MV-4-11 (cell line): Measurements from ENCODE around the gene ETFB.

Experiments
- DNase-seq: peaks from one replicate; lab custom pipeline; 2025; lab: John Stamatoyannopoulos, UW

ETFB gene

GRCh38 chr19:51372649-51373504, 6.7 kb upstream of the ETFB start, which contains the start of gene NKG7:
Gene NKG7 (minus strand): TSS chr19:51372654. CDS start chr19:51372535, 119 bp downstream.
- peak; percentile 99 for DNase-seq

DNA sequence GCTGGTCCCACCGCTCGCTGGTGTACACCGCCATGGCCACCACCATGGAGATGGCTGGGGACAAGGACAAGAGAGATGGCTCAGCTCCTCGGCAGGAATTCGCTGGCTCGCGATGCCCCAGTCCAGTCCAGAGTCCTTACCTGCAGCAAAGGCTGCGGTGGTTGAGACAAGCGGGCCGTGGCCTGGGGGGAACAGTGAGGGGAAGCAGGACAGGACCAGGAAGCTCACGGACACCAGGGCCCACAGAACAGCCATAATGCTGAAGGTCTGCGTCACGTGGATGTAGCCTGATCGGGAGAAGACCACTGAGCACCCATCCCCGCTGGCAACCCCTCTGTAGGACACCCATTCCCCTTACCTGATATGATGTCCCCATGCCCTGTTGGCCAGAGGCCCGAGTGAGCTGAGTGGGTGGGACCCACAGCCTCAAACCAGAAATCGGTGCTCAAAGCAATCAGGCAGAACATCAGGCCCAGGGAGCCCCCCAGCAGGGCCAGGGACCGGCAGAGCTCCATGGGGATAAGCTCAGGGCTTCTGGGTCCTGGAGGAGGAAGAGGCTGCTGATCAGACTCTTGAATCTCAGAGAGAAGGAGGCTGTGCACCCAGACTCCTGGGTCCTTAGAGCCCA, 5.9 kb upstream of the ETFB start:
- DNase-seq = no peak

- no peak for DNase-seq
Measured at GRCh38 chr19:51371186-51371690, 5.0 kb upstream of the ETFB start.

GRCh38 chr19:51370230-51370629, 4.0 kb upstream of the ETFB start:
- DNase-seq = no peak

DNA sequence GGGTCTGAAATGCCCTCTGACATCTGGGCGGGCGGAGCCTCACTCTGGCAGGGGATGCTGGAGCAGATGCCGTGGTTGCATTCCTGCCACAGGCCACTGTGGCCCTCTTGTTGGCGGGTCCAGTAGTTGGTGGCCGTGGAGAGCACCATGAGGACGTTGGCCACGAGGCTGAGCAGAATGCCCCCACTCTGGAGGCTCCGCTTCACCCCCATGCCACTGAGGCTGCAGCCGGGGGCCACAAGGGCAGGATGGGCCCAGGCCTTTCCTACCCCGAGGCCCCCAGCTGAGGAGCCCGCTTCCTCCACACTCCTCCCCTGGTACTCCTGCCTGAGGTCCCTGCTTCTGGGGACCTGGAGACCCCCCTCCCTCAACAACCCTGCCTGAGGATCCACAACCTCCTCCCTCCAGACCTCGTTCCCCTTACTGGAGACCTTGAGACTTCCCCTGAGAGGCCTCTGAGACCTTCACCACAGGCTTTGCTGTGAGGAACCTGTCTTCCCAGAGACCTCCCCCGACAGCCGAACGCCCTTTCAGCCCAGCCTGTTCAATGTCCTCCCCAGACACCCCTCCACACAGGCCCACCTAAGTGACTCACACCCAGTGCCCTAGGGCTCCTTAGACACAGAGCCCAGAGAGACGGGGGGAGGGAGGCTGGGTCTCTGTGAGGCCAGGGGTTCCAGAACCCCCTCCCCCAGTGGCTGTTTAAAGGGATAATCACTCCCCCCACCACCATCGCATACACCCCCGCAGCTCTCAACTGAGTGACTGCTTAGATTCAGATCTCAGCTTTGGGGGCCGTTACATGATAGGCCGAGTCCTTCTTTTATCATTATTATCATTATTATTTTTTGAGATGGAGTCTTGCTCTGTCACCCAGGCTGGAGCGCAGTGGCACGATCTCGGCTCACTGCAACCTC, 2.4 kb upstream of the ETFB start, which contains the start of gene CLDND2:
Gene CLDND2, minus strand, starts transcription at position 638 of the 917 bp plus-strand sequence. Its CDS starts 426 bp downstream, at position 212.
- peak; percentile 27 for DNase-seq

DNA sequence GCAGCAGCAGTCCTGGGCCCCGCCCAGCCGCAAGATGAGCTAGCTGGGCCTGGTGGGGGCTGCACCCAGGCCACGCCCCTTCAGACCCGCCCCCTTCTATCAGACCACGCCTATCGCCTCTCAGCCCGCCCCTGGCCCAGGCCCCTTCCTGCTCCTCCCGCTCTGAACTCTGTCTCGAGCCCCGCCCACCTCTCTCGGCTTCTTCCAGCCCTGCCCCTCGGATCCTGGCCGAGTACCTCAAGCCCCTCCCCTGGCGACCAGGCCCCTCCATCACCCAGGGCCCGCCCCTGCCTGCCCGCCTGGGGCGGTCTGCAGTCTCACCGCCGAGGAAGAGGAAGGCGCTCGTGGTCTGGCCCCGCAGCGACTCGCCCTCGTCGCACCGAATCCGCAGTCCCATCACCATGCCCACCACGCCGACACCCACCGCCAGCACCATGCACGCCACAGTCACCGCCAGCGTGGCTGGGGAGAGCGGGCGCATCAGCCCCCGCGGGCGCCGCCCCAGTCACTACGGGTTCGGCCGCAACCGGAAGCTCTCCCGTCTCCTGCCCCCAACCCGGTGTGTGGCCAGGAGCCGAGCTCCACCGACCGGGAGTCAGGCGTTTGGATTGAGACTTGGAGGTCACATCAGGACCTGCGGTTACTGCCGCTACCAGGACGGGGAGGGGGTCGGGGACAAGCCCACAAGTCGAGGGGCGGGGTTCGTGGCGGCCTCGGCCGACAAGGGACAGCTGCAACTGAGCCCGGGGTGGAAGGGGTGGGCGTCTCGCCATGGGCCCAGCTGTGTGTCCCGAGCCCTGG, 1.6 kb upstream of the ETFB start:
- DNase-seq = peak; percentile 99

DNA sequence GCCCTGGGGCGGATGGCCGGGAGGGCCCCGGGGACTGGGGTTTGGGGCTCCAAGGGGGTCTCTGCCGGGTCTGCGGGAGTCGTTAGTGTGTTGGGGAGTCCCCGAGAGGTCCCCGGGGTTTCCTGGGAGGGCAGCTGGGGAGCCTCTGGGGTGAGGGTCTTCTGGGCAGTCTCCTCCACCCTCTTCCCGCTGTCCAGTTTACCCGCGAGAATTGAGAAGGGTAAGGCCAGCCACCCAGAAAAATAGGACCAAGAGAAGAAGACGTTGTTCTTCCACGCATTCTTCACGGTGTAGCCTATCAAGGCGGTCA, 1.0 kb upstream of the ETFB start:
- DNase-seq = no peak

DNA sequence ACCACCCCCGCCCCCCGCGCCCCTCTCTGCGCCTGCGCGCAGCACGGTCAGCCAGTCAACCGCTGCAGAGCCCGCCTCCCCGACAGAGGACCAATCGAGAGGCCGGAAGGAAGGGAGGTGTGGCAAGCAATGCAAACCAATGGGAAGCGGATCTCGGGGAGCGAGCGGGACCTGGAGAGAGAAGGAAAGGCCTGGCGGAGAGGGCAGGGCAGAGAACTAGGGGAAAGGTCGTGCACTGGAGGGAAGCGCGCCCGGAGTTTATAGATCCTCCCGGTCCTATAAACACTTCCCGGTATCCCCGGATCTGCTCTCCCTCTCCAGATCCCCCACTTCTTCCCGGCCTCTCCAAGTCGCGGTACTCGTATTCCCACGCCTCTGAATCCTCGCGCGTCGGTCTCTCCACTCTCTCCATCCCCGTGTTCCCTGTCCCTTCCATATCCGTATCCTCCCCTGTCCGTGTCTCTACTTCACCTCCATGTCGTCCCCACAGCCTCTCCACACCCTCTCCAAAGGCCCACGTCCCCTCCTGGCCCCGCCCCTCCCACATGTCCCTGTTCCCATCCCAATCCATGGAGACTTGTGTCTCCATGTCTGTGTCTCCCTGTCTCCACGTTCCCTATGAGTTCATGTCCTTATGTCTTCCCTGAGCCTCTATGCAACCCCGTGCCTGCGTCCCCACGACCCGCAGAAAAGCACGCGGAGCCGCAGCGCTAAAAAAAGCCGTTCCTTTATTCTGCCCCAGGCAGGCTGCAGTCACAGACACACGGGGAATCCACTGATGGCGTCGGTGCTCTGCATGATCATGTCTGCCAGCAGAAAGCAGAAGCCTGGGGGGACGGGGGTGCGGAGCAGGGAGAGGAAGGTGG, 434 bp upstream of the ETFB start:
- DNase-seq = peak; percentile 99

- peak; percentile 67 for DNase-seq
Measured at GRCh38 chr19:51365211-51365964, 800 bp downstream of the ETFB start.

DNA sequence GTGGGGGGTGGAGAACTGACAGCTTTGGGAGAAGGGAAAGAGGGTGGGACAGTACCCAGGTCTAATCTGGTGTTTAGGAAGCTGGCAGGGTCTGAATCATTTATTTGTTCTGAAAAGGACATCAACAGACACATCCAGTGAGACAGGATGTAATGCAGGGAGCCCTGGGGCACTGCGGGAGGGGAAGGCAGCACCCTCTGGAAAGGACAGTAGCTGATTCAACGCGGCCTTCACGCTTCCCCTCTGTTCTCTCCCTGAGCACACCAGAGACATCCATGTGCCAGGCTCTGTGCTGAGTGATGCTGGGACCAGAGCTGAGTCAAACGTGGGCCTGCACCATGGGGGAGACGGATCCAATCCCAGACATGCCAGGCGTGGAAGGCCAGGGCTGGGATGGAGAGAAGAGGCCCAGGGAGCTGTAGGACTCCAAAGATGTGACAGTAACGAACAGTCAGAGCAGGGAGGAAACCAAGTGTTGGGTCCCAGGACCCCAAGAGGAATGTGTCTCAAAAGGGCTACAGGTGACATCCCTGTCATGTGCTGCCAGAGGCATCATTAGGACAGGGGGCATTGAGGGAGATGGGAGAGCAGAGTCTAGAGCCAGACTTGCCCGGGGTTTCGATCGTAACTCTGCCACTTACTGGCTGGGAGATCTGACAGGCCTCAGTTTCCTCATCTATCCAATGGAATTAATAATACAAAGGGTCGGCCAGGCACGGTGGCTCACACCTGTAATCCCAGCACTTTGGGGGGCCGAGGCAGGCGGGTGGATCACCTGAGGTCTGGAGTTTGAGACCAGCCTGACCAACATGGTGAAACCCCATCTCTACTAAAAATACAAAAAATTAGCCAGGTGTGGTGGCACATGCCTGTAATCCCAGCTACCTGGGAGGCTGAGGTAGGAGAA, 1.7 kb downstream of the ETFB start:
- peak; percentile 30 for DNase-seq

- no peak for DNase-seq
Measured at GRCh38 chr19:51361239-51361638, 4.9 kb downstream of the ETFB start.

DNA sequence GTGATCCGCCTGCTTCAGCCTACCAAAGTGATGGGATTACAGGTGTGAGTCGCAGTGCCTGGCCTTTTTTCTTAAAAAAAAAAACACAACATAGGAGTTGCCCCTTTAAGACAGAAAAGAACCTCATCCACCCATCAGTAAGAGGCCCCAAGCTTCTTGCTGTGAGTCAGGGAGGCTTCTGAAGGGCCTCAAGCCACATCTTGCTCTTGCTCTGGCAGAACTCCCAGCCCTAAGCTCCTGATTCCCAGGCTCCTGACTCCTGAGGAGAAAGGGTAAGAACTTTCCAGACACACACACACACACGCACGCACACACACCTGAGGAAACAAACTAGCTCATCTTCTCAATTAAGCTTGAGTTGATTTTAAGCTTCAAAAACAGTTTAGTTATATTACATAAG, 6.9 kb downstream of the ETFB start:
- no peak for DNase-seq

DNA sequence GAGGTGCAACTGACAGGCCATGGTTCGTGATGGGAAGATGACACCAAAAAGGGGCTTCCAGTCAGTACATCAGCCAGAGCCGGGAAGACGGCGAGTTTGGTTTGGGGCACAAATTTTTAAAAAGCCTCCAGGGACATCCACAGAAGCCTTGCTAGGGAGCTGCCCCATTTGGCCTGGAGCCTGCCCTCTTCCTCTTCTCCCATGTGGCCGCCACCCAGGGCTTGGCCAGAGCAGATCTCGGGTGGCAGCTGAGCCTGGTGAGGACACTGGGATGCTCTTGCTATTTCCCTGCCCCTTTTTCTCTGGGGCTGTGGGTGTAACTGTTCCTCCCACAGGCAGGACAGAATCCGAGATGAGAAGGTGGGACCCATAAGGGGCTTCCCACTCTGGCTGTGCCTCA, 8.2 kb downstream of the ETFB start:
- DNase-seq = no peak

GRCh38 chr19:51356159-51356801, 9.9 kb downstream of the ETFB start:
- DNase-seq = no peak

- no peak for DNase-seq
Measured at GRCh38 chr19:51354742-51355148, 11.4 kb downstream of the ETFB start.

GRCh38 chr19:51354103-51354741, 12.0 kb downstream of the ETFB start:
- no peak for DNase-seq

DNA sequence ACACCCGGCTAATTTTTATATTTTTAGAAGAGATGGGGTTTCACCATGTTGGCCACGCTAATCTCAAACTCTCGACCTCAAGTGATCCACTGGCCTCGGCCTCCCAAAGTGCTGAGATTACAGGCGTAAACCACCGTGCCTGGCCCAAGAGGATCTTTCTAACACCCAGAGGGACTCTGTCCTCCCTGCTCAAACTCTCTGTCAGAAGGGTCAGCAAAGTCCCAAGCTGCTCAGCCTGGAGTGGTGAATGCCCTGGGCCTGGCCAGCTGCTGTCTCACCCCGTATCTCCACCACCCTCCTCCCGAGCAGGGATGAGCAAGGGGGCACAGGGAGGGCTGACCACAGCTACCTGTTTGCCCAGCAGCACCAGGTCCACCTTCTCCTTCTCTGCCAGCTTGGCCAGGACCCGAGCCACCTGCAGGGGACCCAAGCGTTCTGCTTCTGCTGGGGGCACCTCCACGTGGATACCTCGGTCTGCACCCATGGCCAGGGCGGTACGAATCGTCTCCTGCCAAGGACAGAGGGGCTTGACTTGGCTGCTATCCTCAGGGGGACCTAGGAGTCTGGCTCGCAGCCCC, 13.3 kb downstream of the ETFB start:
- no peak for DNase-seq
